Stromal cell of bone marrow (primary cell): ENCODE data around the gene TRPV2.

Source experiments
- DNase-seq: peaks from one replicate; pipeline ENCODE4 v3.0.0-alpha.2; 2012; ENCODE audit warnings: low read depth

Gene TRPV2

DNA sequence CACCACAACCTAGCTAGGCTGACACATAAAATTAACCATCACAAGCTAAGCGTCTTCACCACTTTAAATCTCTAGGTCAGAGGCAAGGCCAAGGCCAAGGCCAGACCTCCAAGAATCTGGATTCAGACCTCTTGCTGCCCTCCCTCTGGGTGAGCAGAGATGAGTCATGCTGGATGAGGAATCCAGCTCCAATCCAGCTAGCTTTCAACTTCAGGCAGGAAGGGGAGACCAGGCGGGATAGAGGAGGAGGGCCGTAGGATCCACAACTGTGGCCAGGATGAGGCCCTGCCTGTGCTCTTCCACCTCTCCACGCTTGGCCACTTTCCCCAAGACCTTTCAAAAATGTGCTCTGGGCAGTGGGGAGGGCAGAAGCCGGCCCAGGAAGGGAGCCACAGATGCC is 61.9 kb downstream of the TRPV2 start:
- peak; percentile 86 for DNase-seq

GRCh38 chr17:16477666-16478065 is 62.3 kb downstream of the TRPV2 start:
- no peak for DNase-seq

DNA sequence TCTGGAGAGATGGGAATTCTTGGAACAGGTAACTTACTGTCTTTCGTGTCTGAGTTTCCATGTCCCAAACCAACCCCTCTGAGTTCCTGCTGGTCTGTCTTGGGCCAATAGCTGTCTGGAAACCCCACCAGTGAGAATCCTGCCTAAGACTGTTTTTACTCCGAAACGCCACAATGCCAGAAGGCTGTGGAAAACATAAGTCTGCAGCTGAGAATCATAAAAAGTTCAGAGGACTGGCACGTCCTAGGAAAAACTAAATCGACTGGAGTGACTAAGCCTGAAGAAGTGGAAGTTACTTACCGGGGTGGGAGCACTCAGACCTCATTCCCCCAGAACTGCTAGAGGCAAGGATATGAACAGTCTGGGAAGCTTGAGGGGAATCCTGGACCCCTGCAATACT is 63.3 kb downstream of the TRPV2 start:
- DNase-seq: peak; percentile 33

DNA sequence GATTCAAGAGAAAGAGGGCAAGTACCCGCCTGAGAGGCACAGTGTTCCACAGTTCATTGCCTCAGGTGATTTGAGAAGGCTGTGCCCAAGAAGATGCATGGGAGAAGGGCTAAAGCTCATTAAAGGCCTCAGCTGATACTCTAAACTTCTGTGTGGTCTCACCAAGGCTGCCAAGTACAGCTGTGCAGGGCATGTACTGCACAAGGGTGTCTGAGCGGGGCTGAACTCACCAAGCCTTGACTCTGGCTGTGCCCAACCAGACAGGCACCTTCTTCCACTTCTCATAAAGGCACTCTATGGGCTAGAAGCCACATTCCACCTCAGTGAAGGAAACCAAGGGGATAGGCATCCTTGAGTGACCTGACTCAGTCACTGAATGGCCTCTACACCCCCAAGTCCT is 63.9 kb downstream of the TRPV2 start:
- no peak for DNase-seq

- DNase-seq: no peak
These were observed 65.6 kb downstream of the TRPV2 start for GRCh38 chr17:16480995-16481394.

DNA sequence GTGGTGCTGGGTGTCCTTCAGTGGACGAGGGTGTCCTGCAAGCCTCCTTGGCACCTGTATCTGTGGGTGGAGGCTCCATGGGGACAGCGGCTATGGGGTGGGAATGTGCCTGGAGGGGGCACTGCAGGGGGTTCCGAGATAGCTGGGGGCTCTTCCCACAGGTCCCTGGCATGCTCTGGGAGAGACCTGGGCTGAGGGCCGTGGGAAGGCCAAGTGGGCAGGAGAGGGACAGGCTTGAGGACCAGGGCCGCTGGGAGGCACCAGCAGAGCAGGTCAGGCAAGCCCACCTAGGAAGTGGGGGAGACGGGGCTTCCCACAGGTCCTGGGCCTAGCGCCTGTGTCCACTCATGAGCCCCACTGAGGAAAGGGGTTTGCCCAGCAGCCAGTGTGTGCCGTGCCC is 66.9 kb downstream of the TRPV2 start:
- no peak for DNase-seq

DNA sequence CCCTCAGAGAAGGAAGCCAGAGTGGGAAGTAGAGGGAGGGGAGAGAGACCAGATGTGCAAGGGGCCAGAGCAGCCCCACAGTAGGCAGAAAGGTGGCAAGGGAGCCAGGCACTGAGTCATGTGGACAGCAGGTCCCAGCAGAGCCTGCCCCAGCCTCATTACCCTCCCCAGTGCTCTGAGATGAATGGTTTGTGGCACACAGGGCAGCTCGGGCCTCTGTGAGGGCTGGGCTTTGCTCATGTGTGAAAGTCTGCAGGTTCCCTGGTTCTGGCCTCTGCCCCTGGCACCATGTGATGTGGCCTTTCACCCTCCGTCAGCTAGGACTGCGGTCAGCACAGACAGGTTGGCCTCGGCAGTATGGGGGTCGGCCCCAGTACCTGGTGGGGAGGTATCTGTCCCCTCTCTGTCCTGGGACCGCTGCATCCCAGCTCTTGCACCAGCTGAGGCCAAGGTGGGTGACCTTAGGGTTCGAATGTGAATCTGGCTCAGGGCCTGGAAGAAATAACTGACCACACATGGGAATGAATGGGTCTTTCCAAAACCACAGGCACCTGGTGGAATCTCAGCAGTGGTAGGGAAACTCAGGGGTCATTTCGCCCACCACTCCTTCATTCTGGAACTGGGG is 67.8 kb downstream of the TRPV2 start:
- no peak for DNase-seq

DNA sequence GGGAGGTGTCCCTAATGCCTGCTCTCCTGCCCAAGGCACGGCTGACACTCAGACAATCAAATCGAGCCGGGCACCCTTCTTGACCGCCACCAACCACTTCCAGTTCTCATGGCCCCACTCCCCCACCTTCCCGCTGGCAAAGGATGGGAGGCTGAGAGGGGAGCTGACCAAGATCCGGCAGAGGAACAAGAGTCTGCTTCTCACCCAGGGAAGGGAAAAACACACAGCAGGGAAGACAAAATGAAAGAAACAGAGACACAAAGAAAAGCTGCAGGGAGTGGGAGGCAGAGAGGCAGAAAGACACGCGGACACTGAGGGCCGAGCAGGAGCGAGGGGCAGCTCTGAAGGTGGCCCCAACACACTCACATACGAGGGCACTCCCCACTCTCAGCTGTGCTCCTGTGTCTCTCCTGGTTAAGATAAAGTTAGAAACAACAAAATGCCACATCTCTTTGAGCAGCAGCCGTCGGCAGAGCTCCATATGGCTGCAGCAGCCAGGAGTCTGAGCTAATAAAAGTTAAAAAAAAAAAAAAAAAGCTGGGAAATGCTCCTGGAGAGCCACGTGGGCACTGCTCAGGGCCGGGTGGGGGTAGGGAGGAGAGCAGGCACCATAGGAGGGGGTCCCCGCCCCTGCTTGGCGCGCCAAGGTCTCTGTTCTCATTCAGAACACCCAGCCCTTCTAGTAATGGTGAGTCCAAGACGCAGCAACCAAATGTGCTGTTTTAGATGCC is 69.2 kb downstream of the TRPV2 start:
- no peak for DNase-seq
